Lower lobe of right lung (tissue), 2 donors: Measurements from ENCODE around the gene KRT10. TPM values are rescaled to one million over a fixed set of nuclear protein-coding genes. Genes with fewer than 3 reads are reported as not detected.
A peak's percentile ranks its signal among the peaks of the same experiment; 100 is the strongest.

Experiments
- ATAC-seq, 2 donors: fragments of 200-7000 bp; cut with Tn5 transposase; one replicate each; pipeline ENCODE4 v1.9.1; 2020 to 2022; ENCODE audit warnings: mild to moderate bottlenecking in 2 of 2, moderate library complexity in 2 of 2
- DNase-seq: peaks from one replicate; pipeline ENCODE4 v3.0.0-alpha.2; 2020
- H3K27ac ChIP-seq: fragments of 200-600 bp; one replicate; pipeline ENCODE4 v1.8.0; 2022
- H3K27me3 ChIP-seq: fragments of 200-600 bp; one replicate; pipeline ENCODE4 v1.8.0; 2022; ENCODE audit warnings: low read depth
- H3K36me3 ChIP-seq: fragments of 200-600 bp; one replicate; pipeline ENCODE4 v1.8.0; 2022; ENCODE audit warnings: mild to moderate bottlenecking
- H3K4me1 ChIP-seq: fragments of 200-600 bp; one replicate; pipeline ENCODE4 v1.8.0; 2022
- H3K4me3 ChIP-seq: fragments of 200-600 bp; one replicate; pipeline ENCODE4 v1.8.0; 2022; ENCODE audit warnings: mild to moderate bottlenecking
- H3K9me3 ChIP-seq: fragments of 200-600 bp; one replicate; pipeline ENCODE4 v1.8.0; 2022
- CTCF ChIP-seq: fragments of 200-600 bp; IDR thresholded peaks from one replicate; pipeline ENCODE4 v1.8.0; 2022; ENCODE audit warnings: antibody characterized with exemption, mild to moderate bottlenecking
- intact Hi-C: fragments of 100-400 bp; cut with DNase I; formaldehyde crosslinking; loops from one replicate; pipeline ENCODE4 v1.11.0; 2022
- total RNA-seq: library from RNA; stranded (reverse); fragmentation: NEBNext Ultra II Directional; extraction: Animal tissue kit (Norgen Biotek cat#: 25700); gene quantifications from one replicate; pipeline ENCODE4 v1.2.1, GENCODE V29; 2021
- donor health status: DM: no; HTN: yes; CAD: no; lungs with severe emphysema.

The KRT10 gene
- total RNA-seq, 1 donor from 2014 or later: 31.7 TPM

- Histone ChIP-seq H3K36me3 (no peaks in the 10 kb centered on the region), H3K4me1 (no peaks in the 10 kb centered on the region), H3K4me3 (no peak overlapping the region), H3K9me3 (no peaks in the 10 kb centered on the region), H3K27me3 (peaks cover 4% of the 10 kb centered on the region), H3K27ac (no peak overlapping the region)
- intact Hi-C loops: no loop called here
- DNase-seq: no peak
- no peak for ATAC-seq
- TF ChIP-seq CTCF: no peak
These were observed 27.9 kb downstream of the KRT10 start for GRCh38 chr17:40794466-40794865.

- intact Hi-C loops: no loop called here
These were observed 28.6 kb downstream of the KRT10 start for GRCh38 chr17:40793832-40794231.

GRCh38 chr17:40791787-40792436, 30.5 kb downstream of the KRT10 start:
- peak; percentile 58 for TF ChIP-seq CTCF
- no peaks in the 10 kb centered on the region for H3K9me3 ChIP-seq
- no peak overlapping the region for H3K4me3 ChIP-seq
- H3K27ac ChIP-seq: no peak overlapping the region
- ATAC-seq: peak; percentile 45 to 48
- no peaks in the 10 kb centered on the region for H3K36me3 ChIP-seq
- no peaks in the 10 kb centered on the region for H3K27me3 ChIP-seq
- H3K4me1 ChIP-seq: no peaks in the 10 kb centered on the region
- no peak for DNase-seq
- intact Hi-C loops: no loop called here

More at GRCh38 chr17:40793832-40794231, 28.6 kb downstream of the KRT10 start:
- peak; percentile 35 to 63 for ATAC-seq
- Histone ChIP-seq H3K27me3 (no peaks in the 10 kb centered on the region), H3K4me1 (no peaks in the 10 kb centered on the region), H3K4me3 (no peak overlapping the region), H3K36me3 (no peaks in the 10 kb centered on the region), H3K9me3 (no peaks in the 10 kb centered on the region), H3K27ac (no peak overlapping the region)
- TF ChIP-seq CTCF: no peak
- peak; percentile 58 for DNase-seq

GRCh38 chr17:40791111-40791510, 31.3 kb downstream of the KRT10 start:
- H3K27me3 ChIP-seq: no peaks in the 10 kb centered on the region
- H3K4me1 ChIP-seq: no peaks in the 10 kb centered on the region
- ATAC-seq: no peak
- no peaks in the 10 kb centered on the region for H3K9me3 ChIP-seq
- no peak overlapping the region for H3K27ac ChIP-seq
- no peak for TF ChIP-seq CTCF
- H3K36me3 ChIP-seq: no peaks in the 10 kb centered on the region
- no peak overlapping the region for H3K4me3 ChIP-seq
- intact Hi-C loops: no loop called here
- DNase-seq: no peak

- no peak for TF ChIP-seq CTCF
- Histone ChIP-seq H3K4me3 (no peak within 1 kb of the TSS), H3K36me3 (no peaks in the 10 kb centered on the region), H3K9me3 (no peaks in the 10 kb centered on the region), H3K4me1 (no peaks in the 10 kb centered on the region), H3K27me3 (peaks cover 8% of the 10 kb centered on the region), H3K27ac (no peak within 1 kb of the TSS)
- intact Hi-C loops: no loop called here
- ATAC-seq (no peak), DNase-seq (no peak)
These were observed 40.0 kb downstream of the KRT10 start, which contains the start of gene KRT27 for GRCh38 chr17:40782450-40782849. KRT27 (minus strand) TSS chr17:40782550; CDS start chr17:40782493, 57 bp downstream.
